HepG2 (cell line): ENCODE results near the gene SLC25A25.

ENCODE experiments used
- FOSL2 ChIP-seq: sonication (generic); formaldehyde crosslinking; IDR thresholded peaks from 2 replicates; pipeline ENCODE4 v1.4.0; 2020; ENCODE audit warnings: missing genetic modification reagents
- IRF2 ChIP-seq: IDR thresholded peaks from 2 replicates; pipeline ENCODE4 v1.6.1; 2018; ENCODE audit warnings: missing genetic modification reagents, missing compliant biosample characterization
- JUND ChIP-seq: sonication (generic); formaldehyde crosslinking; IDR thresholded peaks from 2 replicates; pipeline ENCODE4 v1.8.0; 2022; ENCODE audit warnings: mild to moderate bottlenecking, missing genetic modification reagents
- KDM5A ChIP-seq: fragments of 200-600 bp; sonication (generic); IDR thresholded peaks from 2 replicates; pipeline ENCODE4 v1.7.0; 2018; ENCODE audit warnings: antibody characterized with exemption, mild to moderate bottlenecking, low read length, borderline replicate concordance
- MAFF ChIP-seq: IDR thresholded peaks from 2 replicates; pipeline ENCODE4 v1.6.1; 2011; ENCODE audit warnings: low read depth, low read length, improper control_type of control experiment
- NFIC ChIP-seq: IDR thresholded peaks from 2 replicates; pipeline ENCODE4 v1.6.1; 2012; ENCODE audit warnings: mild to moderate bottlenecking, low read length, inconsistent platforms
- POLR2A ChIP-seq, 2 experiments: IDR thresholded peaks; 2 replicates each; pipeline ENCODE4 v1.6.1; 2011; ENCODE audit warnings: low read depth in 2 of 2, low read length in 2 of 2, mild to moderate bottlenecking in 1 of 2, moderate library complexity in 1 of 2; ENCODE audit not compliant: insufficient read depth in 1 of 2
- POLR2AphosphoS5 ChIP-seq: IDR thresholded peaks from 2 replicates; pipeline ENCODE4 v1.6.1; 2012; ENCODE audit warnings: low read depth, low read length
- SMC3 ChIP-seq: IDR thresholded peaks from 2 replicates; pipeline ENCODE4 v1.6.1; 2011; ENCODE audit warnings: low read length, improper control_type of control experiment
- ZNF142 ChIP-seq: sonication (generic); formaldehyde crosslinking; IDR thresholded peaks from 2 replicates; pipeline ENCODE4 v1.4.0; 2020; ENCODE audit warnings: missing genetic modification reagents
- ZNF281 ChIP-seq: sonication (generic); formaldehyde crosslinking; IDR thresholded peaks from 2 replicates; pipeline ENCODE4 v1.4.0; 2020; ENCODE audit warnings: missing genetic modification reagents, borderline replicate concordance
- TF ChIP-seq, protein P1 (sequence below): IDR thresholded peaks from 2 replicates; pipeline ENCODE4 v1.6.1; 2018; ENCODE audit warnings: missing genetic modification reagents

DNA sequence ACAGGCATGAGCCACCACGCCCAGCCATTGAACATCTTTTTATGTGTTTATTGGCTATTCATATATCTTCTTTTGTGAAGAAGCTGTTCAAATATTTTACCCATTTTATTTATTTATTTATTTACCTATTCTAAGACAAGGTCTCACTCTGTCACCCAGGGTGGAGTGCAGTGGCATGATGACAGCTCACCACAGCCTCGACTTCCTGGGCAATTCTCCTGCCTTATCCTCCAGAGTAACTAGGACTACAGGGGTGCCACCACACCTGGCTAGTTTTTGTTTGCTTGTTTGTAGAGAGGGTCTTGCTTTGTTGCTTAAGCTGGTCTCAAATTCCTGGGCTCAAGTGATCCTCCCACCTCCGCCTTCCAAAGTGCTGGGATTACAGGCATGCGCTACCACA lies 34.4 kb upstream of the SLC25A25 start:
- no peak for TF ChIP-seq IRF2
- no peak for TF ChIP-seq KDM5A
- TF ChIP-seq, protein P1, sequence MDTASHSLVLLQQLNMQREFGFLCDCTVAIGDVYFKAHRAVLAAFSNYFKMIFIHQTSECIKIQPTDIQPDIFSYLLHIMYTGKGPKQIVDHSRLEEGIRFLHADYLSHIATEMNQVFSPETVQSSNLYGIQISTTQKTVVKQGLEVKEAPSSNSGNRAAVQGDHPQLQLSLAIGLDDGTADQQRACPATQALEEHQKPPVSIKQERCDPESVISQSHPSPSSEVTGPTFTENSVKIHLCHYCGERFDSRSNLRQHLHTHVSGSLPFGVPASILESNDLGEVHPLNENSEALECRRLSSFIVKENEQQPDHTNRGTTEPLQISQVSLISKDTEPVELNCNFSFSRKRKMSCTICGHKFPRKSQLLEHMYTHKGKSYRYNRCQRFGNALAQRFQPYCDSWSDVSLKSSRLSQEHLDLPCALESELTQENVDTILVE (CRISPR knock-in tag) = no peak
- TF ChIP-seq NFIC = no peak
- no peak for TF ChIP-seq FOSL2 (CRISPR knock-in tag)
- no peak for TF ChIP-seq MAFF
- no peak for TF ChIP-seq ZNF142
- TF ChIP-seq POLR2A (IDR thresholded peaks at IDR 0.05; ENCODE audit: insufficient read depth in 1 of 2, low read depth in 2 of 2, low read length in 2 of 2) = no peak
- no peak for TF ChIP-seq JUND (CRISPR knock-in tag)
- no peak for TF ChIP-seq ZNF281 (CRISPR knock-in tag)
- no peak for TF ChIP-seq SMC3
- TF ChIP-seq POLR2AphosphoS5 = no peak
